Mucosa of stomach (tissue), 1 donor: Measurements from ENCODE around the gene PARD3.
A peak's percentile ranks its signal among the peaks of the same experiment; 100 is the strongest.

Experiments used
- H3K27me3 ChIP-seq: one replicate; pipeline ENCODE4 v1.7.0; 2013; ENCODE audit warnings: mild to moderate bottlenecking, low read length; ENCODE audit not compliant: control insufficient read depth, insufficient read depth
- H3K36me3 ChIP-seq: one replicate; pipeline ENCODE4 v1.7.0; 2013; ENCODE audit warnings: low read length; ENCODE audit not compliant: control insufficient read depth, insufficient read depth
- H3K4me1 ChIP-seq: one replicate; pipeline ENCODE4 v1.7.0; 2013; ENCODE audit warnings: mild to moderate bottlenecking, low read length; ENCODE audit not compliant: control insufficient read depth, insufficient read depth
- H3K4me3 ChIP-seq: one replicate; pipeline ENCODE4 v1.7.0; 2013; ENCODE audit warnings: low read length
- H3K9ac ChIP-seq: one replicate; pipeline ENCODE4 v1.7.0; 2013; ENCODE audit warnings: mild to moderate bottlenecking, low read length, moderate library complexity
- H3K9me3 ChIP-seq: one replicate; pipeline ENCODE4 v1.7.0; 2013; ENCODE audit warnings: mild to moderate bottlenecking, low read length, moderate library complexity; ENCODE audit not compliant: control insufficient read depth
- donor health status: Pancreatic carcinoma.

The PARD3 gene

GRCh38 chr10:34815185-34816084 lies at the start of gene PARD3:
Gene PARD3 (minus strand): TSS chr10:34815296. CDS start chr10:34814995, 301 bp downstream.
- Histone ChIP-seq H3K4me1 (peaks cover 26% of the 10 kb centered on the region), H3K9ac (peak within 1 kb of the TSS; percentile 79), H3K36me3 (no peaks in the 10 kb centered on the region), H3K27me3 (peaks cover 7% of the 10 kb centered on the region), H3K4me3 (peak within 1 kb of the TSS; percentile 69), H3K9me3 (no peaks in the 10 kb centered on the region)

DNA sequence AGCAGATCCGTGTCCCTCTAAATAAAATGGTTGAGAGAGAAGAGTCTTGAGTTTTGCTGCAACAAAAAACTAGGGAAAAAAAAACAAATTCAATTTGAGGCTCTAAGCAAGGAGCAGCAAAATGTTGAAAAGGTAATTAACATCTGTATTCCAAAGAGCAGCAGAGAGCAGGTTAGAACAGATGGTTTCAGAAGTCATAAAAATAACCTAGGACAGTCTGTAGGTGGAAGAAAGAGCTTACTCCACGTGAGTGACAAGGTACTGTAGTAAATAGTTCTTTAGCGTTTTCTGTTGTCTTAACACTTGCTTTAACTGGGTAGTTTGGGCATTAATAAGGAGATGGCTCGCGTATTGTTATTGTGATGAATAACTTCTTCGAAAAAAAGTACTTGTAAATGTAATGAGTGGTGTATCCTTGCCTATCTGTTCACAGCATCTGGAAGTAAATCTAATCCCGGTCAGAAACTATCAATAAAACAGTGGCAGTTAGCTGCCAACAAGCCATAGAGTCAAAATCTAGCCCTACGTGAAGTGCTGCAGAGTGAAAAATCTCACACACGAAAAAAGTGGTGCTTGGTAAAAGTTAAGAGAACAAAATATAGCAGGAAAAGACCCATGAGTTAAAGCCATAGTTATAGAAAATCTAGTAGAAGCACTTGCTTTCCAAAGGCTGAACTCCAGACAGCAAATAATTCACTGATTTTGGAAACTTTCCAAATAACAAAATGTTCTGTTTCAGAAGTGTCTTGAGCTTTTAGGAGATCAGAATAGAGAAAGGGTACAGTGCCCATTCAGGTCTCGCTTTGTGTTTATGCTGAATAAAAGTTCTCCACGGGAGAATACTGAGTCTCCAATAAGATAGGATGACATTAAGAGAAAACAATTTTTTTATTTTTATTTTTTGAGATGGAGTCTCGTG lies 49.3 kb upstream of the PARD3 start:
- H3K9ac ChIP-seq, result no peak overlapping the region
- H3K9me3 ChIP-seq, result no peaks in the 10 kb centered on the region
- no peak overlapping the region for H3K4me3 ChIP-seq
- no peaks in the 10 kb centered on the region for H3K36me3 ChIP-seq
- peaks cover 18% of the 10 kb centered on the region for H3K4me1 ChIP-seq
- H3K27me3 ChIP-seq, result no peaks in the 10 kb centered on the region

DNA sequence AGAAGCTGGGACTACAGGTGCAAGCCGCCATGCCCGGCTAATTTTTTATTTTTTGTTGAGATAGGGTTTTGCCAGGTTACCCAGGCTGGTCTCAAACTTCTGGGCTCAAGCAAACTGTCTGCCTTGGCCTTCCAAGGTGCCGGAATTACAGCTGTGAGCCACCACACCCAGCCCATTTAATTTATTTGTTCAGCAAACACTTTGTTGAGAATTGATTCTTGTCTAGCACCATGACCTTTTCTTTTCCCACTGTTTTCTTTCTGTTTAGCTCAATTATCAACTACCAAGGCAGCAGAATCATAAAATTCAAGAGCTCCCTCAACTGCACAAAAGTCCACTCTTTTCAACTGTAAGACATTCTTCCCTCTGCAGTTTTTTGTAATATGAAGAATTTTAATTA lies 47.8 kb upstream of the PARD3 start:
- Histone ChIP-seq H3K4me3 (no peak overlapping the region), H3K9me3 (no peaks in the 10 kb centered on the region), H3K36me3 (no peaks in the 10 kb centered on the region), H3K4me1 (peaks cover 18% of the 10 kb centered on the region), H3K9ac (no peak overlapping the region), H3K27me3 (no peaks in the 10 kb centered on the region)

GRCh38 chr10:34861293-34862021 lies 46.4 kb upstream of the PARD3 start:
- no peaks in the 10 kb centered on the region for H3K9me3 ChIP-seq
- H3K27me3 ChIP-seq, result no peaks in the 10 kb centered on the region
- no peak overlapping the region for H3K4me3 ChIP-seq
- H3K36me3 ChIP-seq, result no peaks in the 10 kb centered on the region
- H3K4me1 ChIP-seq, result peaks cover 18% of the 10 kb centered on the region
- H3K9ac ChIP-seq, result no peak overlapping the region

GRCh38 chr10:34859170-34859569 lies 44.1 kb upstream of the PARD3 start:
- no peak overlapping the region for H3K4me3 ChIP-seq
- no peak overlapping the region for H3K9ac ChIP-seq
- no peaks in the 10 kb centered on the region for H3K36me3 ChIP-seq
- no peaks in the 10 kb centered on the region for H3K27me3 ChIP-seq
- H3K4me1 ChIP-seq, result peaks cover 18% of the 10 kb centered on the region
- H3K9me3 ChIP-seq, result no peaks in the 10 kb centered on the region

DNA sequence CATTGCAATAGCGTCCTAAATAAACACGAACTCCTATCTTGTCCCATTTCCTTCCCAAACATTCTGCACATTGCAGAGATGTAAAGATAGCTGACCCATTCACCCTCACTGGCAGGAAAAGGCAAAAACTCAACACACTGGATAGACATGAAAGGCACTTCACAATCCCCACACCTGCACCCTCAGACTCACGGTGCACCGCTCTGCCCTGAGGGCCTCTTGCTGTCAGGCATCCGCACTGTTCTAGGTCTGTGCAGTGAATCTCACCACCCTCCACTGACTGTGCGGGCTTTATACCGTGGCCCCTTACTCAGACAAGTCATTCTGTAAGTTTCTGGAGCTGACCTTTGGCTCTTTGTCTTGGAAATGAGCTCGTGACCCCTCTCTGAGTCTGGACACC lies 42.9 kb upstream of the PARD3 start:
- peaks cover 17% of the 10 kb centered on the region for H3K4me1 ChIP-seq

GRCh38 chr10:34854147-34854601 lies 39.1 kb upstream of the PARD3 start:
- Histone ChIP-seq H3K4me3 (no peak overlapping the region), H3K27me3 (no peaks in the 10 kb centered on the region), H3K4me1 (no peaks in the 10 kb centered on the region), H3K36me3 (no peaks in the 10 kb centered on the region), H3K9me3 (no peaks in the 10 kb centered on the region), H3K9ac (no peak overlapping the region)

More for the DNA sequence above, 42.9 kb upstream of the PARD3 start:
- Histone ChIP-seq H3K4me3 (no peak overlapping the region), H3K9ac (no peak overlapping the region), H3K27me3 (no peaks in the 10 kb centered on the region), H3K9me3 (no peaks in the 10 kb centered on the region), H3K36me3 (no peaks in the 10 kb centered on the region)

GRCh38 chr10:34853357-34853756 lies 38.3 kb upstream of the PARD3 start:
- Histone ChIP-seq H3K27me3 (no peaks in the 10 kb centered on the region), H3K9ac (no peak overlapping the region), H3K4me3 (no peak overlapping the region), H3K36me3 (no peaks in the 10 kb centered on the region), H3K4me1 (no peaks in the 10 kb centered on the region), H3K9me3 (no peaks in the 10 kb centered on the region)

GRCh38 chr10:34850558-34850957 lies 35.5 kb upstream of the PARD3 start:
- Histone ChIP-seq H3K27me3 (no peaks in the 10 kb centered on the region), H3K4me3 (no peak overlapping the region), H3K4me1 (no peaks in the 10 kb centered on the region), H3K9me3 (no peaks in the 10 kb centered on the region), H3K36me3 (no peaks in the 10 kb centered on the region), H3K9ac (no peak overlapping the region)

- no peaks in the 10 kb centered on the region for H3K27me3 ChIP-seq
- no peaks in the 10 kb centered on the region for H3K4me1 ChIP-seq
- no peaks in the 10 kb centered on the region for H3K36me3 ChIP-seq
- H3K4me3 ChIP-seq, result no peak overlapping the region
- H3K9ac ChIP-seq, result no peak overlapping the region
- H3K9me3 ChIP-seq, result no peaks in the 10 kb centered on the region
These were observed 34.9 kb upstream of the PARD3 start for GRCh38 chr10:34850036-34850435.

- Histone ChIP-seq H3K27me3 (no peaks in the 10 kb centered on the region), H3K4me1 (no peaks in the 10 kb centered on the region), H3K36me3 (no peaks in the 10 kb centered on the region), H3K4me3 (no peak overlapping the region), H3K9ac (no peak overlapping the region), H3K9me3 (no peaks in the 10 kb centered on the region)
These were observed 30.0 kb upstream of the PARD3 start for GRCh38 chr10:34845070-34845469.
